IPS-18a (cell line): Measurements from ENCODE around the gene SPZ1.
"Not testable (repeated sequence)": the region's sequence is repeated elsewhere in the genome, so short reads cannot be mapped to it uniquely, and the experiment has no call there.

ENCODE experiments used
- H3K27ac ChIP-seq: one replicate; pipeline ENCODE4 v1.5.1; 2013; ENCODE audit warnings: low read length
- H3K27me3 ChIP-seq: one replicate; pipeline ENCODE4 v1.6.1; 2013; ENCODE audit warnings: mild to moderate bottlenecking, low read length; ENCODE audit not compliant: control insufficient read depth, insufficient read depth
- H3K36me3 ChIP-seq: one replicate; pipeline ENCODE4 v1.6.1; 2013; ENCODE audit warnings: low read depth, low read length; ENCODE audit not compliant: control insufficient read depth
- H3K4me1 ChIP-seq: one replicate; pipeline ENCODE4 v1.6.1; 2013; ENCODE audit warnings: low read depth, low read length; ENCODE audit not compliant: control insufficient read depth
- H3K4me3 ChIP-seq: one replicate; pipeline ENCODE4 v1.5.1; 2013; ENCODE audit warnings: low read length
- H3K9ac ChIP-seq: one replicate; pipeline ENCODE4 v1.6.1; 2013; ENCODE audit warnings: mild to moderate bottlenecking, low read length, moderate library complexity
- H3K9me3 ChIP-seq: one replicate; pipeline ENCODE4 v1.6.1; 2013; ENCODE audit warnings: low read depth, low read length; ENCODE audit not compliant: control insufficient read depth

Gene SPZ1

GRCh38 chr5:80319702-80320101 is at the start of gene SPZ1:
Gene SPZ1, plus strand, starts transcription at chr5:80320002. Its CDS starts 214 bp downstream, at chr5:80320216.
- Histone ChIP-seq H3K4me3 (no peak within 1 kb of the TSS), H3K9me3 (no peaks in the 10 kb centered on the region), H3K27ac (no peak within 1 kb of the TSS), H3K9ac (no peak within 1 kb of the TSS), H3K4me1 (no peaks in the 10 kb centered on the region), H3K36me3 (no peaks in the 10 kb centered on the region), H3K27me3 (no peaks in the 10 kb centered on the region)

DNA sequence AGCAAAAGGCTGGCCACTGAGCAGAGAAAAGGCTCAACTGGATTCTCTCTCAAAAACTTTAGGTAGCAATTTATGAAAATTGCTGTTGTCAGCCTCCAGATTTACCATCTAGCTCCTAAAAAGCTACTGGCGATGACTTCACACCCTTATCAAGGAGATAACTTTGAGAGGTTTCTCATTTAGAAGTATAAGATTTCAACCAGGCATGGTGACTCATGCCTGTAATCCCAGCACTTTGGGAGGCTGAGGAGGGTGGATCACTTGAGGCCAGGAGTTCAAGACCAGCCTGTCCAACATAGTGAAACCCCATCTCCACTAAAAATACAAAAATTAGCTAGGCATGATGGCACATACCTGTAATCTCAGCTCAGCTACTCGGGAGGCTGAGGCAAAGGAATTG is 49.3 kb upstream of the SPZ1 start:
- H3K27ac ChIP-seq, H3K9ac ChIP-seq, H3K36me3 ChIP-seq, H3K4me3 ChIP-seq, H3K9me3 ChIP-seq, H3K4me1 ChIP-seq, H3K27me3 ChIP-seq: not testable (repeated sequence)

DNA sequence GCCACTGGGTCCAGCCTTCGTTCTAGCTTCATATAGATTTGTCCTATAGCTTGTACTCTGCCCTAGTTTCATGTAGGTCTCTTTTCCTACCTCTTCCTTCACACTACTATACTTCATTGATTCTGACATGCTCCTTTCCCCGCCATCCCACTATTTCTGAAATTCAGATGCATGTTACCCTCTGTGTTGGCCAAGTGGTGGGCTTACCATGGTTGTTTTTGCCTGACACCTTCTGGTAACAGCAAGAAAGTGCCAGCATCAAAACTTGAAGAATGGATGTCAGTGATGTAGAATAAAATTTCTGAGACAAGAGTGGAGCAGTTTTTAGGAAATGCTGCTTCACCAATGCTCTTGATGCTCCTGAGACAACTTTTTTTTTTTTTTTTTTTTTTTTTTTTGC is 44.5 kb upstream of the SPZ1 start:
- Histone ChIP-seq H3K9ac (no peak overlapping the region), H3K36me3 (no peaks in the 10 kb centered on the region), H3K9me3 (no peaks in the 10 kb centered on the region), H3K4me3 (no peak overlapping the region), H3K27me3 (no peaks in the 10 kb centered on the region), H3K4me1 (no peaks in the 10 kb centered on the region), H3K27ac (no peak overlapping the region)

DNA sequence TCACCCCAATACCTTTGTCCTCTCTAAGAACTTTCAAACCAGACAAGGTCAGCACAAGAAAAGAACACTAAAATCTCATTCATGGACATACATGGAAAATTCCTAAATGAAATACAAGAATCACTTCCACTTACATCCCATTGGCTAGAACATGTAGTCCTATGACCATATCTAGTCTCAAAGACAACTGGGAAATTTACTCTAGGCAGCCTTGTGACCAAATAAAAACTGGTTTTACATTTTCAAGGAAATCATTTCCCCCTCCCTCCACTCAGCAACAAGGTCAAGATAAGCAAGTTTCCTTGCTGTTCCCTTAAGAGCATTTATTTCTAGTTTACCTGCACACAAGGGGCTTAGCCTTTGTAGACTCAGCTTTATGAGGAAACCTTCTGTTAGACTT is 43.6 kb upstream of the SPZ1 start:
- H3K27ac ChIP-seq: no peak overlapping the region
- no peak overlapping the region for H3K9ac ChIP-seq
- H3K4me3 ChIP-seq: no peak overlapping the region
- H3K36me3 ChIP-seq: no peaks in the 10 kb centered on the region
- no peaks in the 10 kb centered on the region for H3K27me3 ChIP-seq
- H3K9me3 ChIP-seq: no peaks in the 10 kb centered on the region
- no peaks in the 10 kb centered on the region for H3K4me1 ChIP-seq

DNA sequence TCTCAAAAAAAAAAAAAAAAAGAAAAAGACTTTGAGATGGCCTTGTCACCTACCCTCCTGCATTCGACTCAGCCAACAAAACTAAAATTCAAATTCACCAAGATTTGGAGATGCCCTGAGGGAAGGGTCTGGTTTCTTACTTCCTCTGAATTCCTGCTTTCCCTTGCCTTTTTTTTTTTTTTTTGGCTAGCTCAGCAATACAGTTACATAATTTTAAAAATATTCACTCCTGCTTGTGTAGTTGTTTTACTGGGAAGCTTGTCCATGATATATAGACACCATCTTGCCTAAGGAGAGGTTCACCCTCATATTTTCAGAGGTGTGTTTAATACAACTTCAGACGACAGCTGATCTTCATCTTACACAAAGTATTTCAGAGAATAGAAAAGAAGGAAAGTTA is 42.6 kb upstream of the SPZ1 start:
- no peak overlapping the region for H3K27ac ChIP-seq
- H3K4me3 ChIP-seq: no peak overlapping the region
- H3K9ac ChIP-seq: no peak overlapping the region
- no peaks in the 10 kb centered on the region for H3K27me3 ChIP-seq
- no peaks in the 10 kb centered on the region for H3K4me1 ChIP-seq
- H3K36me3 ChIP-seq: no peaks in the 10 kb centered on the region
- no peaks in the 10 kb centered on the region for H3K9me3 ChIP-seq

GRCh38 chr5:80282054-80282453 is 37.7 kb upstream of the SPZ1 start:
- Histone ChIP-seq H3K36me3 (no peaks in the 10 kb centered on the region), H3K27ac (no peak overlapping the region), H3K4me3 (no peak overlapping the region), H3K9ac (no peak overlapping the region), H3K27me3 (no peaks in the 10 kb centered on the region), H3K4me1 (peaks cover 3% of the 10 kb centered on the region), H3K9me3 (no peaks in the 10 kb centered on the region)

- Histone ChIP-seq H3K36me3 (no peaks in the 10 kb centered on the region), H3K9me3 (no peaks in the 10 kb centered on the region), H3K4me3 (no peak overlapping the region), H3K4me1 (peaks cover 3% of the 10 kb centered on the region), H3K27me3 (no peaks in the 10 kb centered on the region), H3K27ac (no peak overlapping the region), H3K9ac (no peak overlapping the region)
These were observed 36.4 kb upstream of the SPZ1 start for GRCh38 chr5:80283360-80283759.

DNA sequence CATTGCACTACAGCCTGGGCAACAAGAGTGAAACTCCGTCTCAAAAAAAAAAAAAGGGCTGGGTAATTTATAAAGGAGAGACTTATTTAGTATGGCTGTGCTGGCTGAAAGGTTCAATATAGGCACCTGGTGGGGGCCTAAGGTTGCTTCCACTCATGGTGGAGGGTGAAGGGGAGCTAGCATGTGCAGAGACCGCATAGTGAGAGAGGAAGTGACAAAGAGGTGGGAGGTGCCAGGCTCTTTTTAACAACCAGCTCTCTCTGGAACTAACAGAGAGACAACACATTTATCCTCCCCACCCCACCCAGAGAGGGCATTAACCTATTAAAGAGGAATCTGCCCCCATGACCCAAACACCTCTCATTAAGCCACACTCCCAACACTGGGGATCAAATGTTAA is 35.1 kb upstream of the SPZ1 start:
- peaks cover 3% of the 10 kb centered on the region for H3K4me1 ChIP-seq
- no peaks in the 10 kb centered on the region for H3K9me3 ChIP-seq

DNA sequence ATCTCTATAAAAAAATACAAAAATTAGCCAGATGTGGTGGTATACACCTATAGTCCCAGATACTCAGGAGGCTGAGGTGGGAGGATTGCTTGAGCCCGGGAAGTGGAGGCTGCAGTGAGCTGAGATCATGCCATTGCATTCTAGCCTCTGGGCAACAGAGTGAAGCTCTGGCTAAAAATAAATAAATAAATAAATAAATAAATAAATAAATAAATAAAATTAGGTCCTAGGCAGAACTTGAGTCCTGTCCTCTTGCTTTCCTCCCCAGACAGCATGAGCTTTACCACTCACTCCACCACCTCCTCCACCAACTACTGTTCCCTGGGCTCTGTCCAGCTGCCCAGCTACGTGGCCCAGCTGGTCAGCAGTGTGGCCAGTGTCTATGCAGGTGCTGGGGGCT is 31.6 kb upstream of the SPZ1 start:
- H3K27me3 ChIP-seq: no peaks in the 10 kb centered on the region
- no peaks in the 10 kb centered on the region for H3K9me3 ChIP-seq
- no peak overlapping the region for H3K9ac ChIP-seq
- peaks cover 3% of the 10 kb centered on the region for H3K4me1 ChIP-seq
- H3K36me3 ChIP-seq: no peaks in the 10 kb centered on the region
- H3K4me3 ChIP-seq: no peak overlapping the region
- no peak overlapping the region for H3K27ac ChIP-seq

More for the DNA sequence above, 35.1 kb upstream of the SPZ1 start:
- no peaks in the 10 kb centered on the region for H3K36me3 ChIP-seq
- H3K27ac ChIP-seq: no peak overlapping the region
- H3K9ac ChIP-seq: no peak overlapping the region
- no peaks in the 10 kb centered on the region for H3K27me3 ChIP-seq
- H3K4me3 ChIP-seq: no peak overlapping the region

- Histone ChIP-seq H3K9ac (no peak overlapping the region), H3K27me3 (no peaks in the 10 kb centered on the region), H3K36me3 (no peaks in the 10 kb centered on the region), H3K27ac (no peak overlapping the region), H3K9me3 (no peaks in the 10 kb centered on the region), H3K4me1 (peaks cover 3% of the 10 kb centered on the region), H3K4me3 (no peak overlapping the region)
These were observed 30.5 kb upstream of the SPZ1 start for GRCh38 chr5:80289320-80289719.

GRCh38 chr5:80291761-80292160 is 28.0 kb upstream of the SPZ1 start:
- Histone ChIP-seq H3K9me3 (no peaks in the 10 kb centered on the region), H3K27me3 (no peaks in the 10 kb centered on the region)

DNA sequence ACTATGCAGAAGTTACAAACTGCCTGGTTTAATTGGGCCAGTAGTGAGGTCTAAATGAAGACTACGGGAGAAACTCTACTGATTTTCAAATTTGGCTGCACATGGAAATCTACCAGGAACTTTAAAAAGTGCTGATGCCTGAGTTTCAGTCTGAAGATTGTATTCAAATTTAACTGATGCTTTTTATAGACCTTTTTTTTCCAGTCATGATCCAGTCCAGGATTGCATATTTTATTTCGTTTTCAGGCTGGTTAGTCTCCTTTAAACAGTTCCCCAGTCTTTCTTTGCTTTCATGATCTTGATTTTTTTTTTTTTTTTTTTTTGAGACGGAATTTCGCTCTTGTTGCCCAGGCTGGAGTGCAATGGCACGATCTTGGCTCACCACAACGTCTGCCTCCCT is 23.7 kb upstream of the SPZ1 start:
- no peak overlapping the region for H3K4me3 ChIP-seq
- no peaks in the 10 kb centered on the region for H3K27me3 ChIP-seq
- H3K9ac ChIP-seq: no peak overlapping the region
- no peaks in the 10 kb centered on the region for H3K36me3 ChIP-seq
- H3K9me3 ChIP-seq: no peaks in the 10 kb centered on the region
- H3K4me1 ChIP-seq: no peaks in the 10 kb centered on the region
- H3K27ac ChIP-seq: no peak overlapping the region

More at GRCh38 chr5:80291761-80292160, 28.0 kb upstream of the SPZ1 start:
- Histone ChIP-seq H3K9ac (no peak overlapping the region), H3K4me1 (no peaks in the 10 kb centered on the region), H3K36me3 (no peaks in the 10 kb centered on the region), H3K27ac (no peak overlapping the region), H3K4me3 (no peak overlapping the region)
